SJSA1 (cell line): ENCODE data around the gene PCDHA13. TPM values are rescaled to one million over a fixed set of nuclear protein-coding genes. Genes with fewer than 3 reads are reported as not detected.

Experiments used
- DNase-seq, 2 experiments: peaks; one replicate each; pipeline ENCODE4 v3.0.0-alpha.2; 2015 to 2020; ENCODE audit warnings: low spot score in 2 of 2, low read depth in 1 of 2
- H3K27ac ChIP-seq: fragments of 250-450 bp; sonication (Bioruptor Pico); 2 replicates; pipeline ENCODE4 v1.5.1; 2020; ENCODE audit warnings: mild to moderate bottlenecking, moderate library complexity
- H3K27me3 ChIP-seq: fragments of 250-450 bp; sonication (Bioruptor Pico); replicated peaks from 2 replicates; pipeline ENCODE4 v1.5.1; 2020; ENCODE audit warnings: mild to moderate bottlenecking, moderate library complexity
- H3K36me3 ChIP-seq: fragments of 250-450 bp; sonication (Bioruptor Pico); 2 replicates; pipeline ENCODE4 v1.5.1; 2020; ENCODE audit warnings: mild to moderate bottlenecking
- H3K4me1 ChIP-seq: fragments of 250-450 bp; sonication (Bioruptor Pico); replicated peaks from 2 replicates; pipeline ENCODE4 v1.6.1; 2021; ENCODE audit warnings: mild to moderate bottlenecking
- H3K4me3 ChIP-seq: fragments of 250-450 bp; sonication (Bioruptor Pico); 2 replicates; pipeline ENCODE4 v1.5.1; 2020; ENCODE audit warnings: mild to moderate bottlenecking
- H3K9me3 ChIP-seq: fragments of 250-450 bp; sonication (Bioruptor Pico); replicated peaks from 2 replicates; pipeline ENCODE4 v1.5.1; 2020; ENCODE audit warnings: mild to moderate bottlenecking
- total RNA-seq: library from RNA; depleted of rRNA; stranded (reverse); fragments of >200 nt; shearing (Covaris generic); gene quantifications from 2 replicates; pipeline ENCODE4 v1.2.3, GENCODE V29; 2014; rRNA removed

Gene PCDHA13
- total RNA-seq, 1 experiment from 2014 or later = not detected

DNA sequence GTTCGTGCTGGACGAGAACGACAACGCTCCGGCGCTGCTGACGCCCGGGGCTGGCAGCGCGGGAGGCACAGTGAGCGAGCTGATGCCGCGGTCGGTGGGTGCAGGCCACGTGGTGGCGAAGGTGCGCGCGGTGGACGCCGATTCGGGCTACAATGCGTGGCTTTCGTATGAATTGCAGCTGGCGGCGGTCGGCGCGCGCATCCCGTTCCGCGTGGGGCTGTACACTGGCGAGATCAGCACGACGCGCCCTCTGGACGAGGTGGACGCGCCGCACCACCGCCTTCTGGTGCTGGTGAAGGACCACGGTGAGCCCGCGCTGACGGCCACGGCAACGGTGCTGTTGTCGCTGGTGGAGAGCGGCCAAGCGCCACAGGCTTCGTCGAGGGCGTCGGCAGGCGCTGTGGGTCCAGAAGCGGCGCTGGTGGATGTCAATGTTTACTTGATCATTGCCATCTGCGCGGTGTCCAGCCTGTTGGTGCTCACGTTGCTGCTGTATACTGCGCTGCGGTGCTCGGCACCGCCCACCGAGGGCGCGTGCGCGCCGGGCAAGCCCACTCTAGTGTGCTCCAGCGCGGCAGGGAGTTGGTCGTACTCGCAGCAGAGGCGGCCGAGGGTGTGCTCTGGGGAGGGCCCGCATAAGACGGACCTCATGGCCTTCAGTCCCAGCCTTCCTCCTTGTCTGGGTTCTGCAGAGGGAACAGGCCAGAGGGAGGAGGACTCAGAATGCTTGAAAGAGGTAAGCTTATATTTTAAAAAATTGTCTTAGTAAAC lies 2.2 kb downstream of the PCDHA13 start:
- Histone ChIP-seq H3K4me3 (no peak overlapping the region), H3K36me3 (no peaks in the 10 kb centered on the region), H3K27me3 (no peaks in the 10 kb centered on the region; the same call in 1 of the 2 replicates), H3K9me3 (peaks cover 14% of the 10 kb centered on the region), H3K27ac (no peak overlapping the region), H3K4me1 (no peaks in the 10 kb centered on the region)
- DNase-seq = no peak

DNA sequence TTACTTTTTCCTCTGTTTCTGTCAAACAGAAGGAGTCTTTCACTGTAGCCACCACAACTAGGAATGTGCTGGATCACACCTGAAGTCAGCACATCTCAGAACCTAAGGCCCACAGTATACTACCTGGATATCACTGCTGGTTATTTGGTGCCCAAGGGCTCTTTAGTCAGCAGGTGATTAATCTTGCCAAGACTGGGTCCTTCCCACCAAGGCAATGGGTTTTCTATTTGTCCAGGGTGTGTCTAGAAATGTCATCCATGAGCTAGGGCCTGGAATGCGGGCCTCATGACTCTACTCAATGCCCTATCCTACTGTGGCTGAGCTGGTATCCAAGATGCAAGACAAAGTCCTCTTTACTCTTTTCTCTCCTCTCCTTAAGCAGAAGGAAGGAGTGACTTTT lies 34.4 kb downstream of the PCDHA13 start:
- Histone ChIP-seq H3K4me3 (no peak overlapping the region), H3K36me3 (no peaks in the 10 kb centered on the region), H3K27ac (no peak overlapping the region), H3K9me3 (peaks cover 10% of the 10 kb centered on the region), H3K4me1 (no peaks in the 10 kb centered on the region), H3K27me3 (no peaks in the 10 kb centered on the region)
- no peak for DNase-seq

DNA sequence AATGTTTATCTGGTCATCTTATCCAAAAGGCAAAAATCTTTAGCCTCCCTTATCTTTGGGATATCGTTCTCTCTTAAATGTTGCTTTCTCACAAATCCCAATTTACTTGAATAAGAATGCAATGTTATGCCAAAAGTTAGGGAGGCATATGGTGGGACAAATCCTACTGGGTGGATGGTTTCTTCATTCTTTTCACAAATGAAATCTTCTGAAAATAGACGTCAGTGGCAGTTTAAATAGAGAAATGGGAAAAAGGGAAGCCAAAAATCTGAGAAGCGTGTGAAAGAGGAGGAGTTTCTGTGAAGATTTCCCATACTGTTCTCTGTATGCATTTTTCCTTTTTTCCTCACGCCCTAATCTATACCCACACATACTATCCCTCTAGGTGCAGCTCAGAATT lies 41.7 kb downstream of the PCDHA13 start:
- Histone ChIP-seq H3K4me1 (no peaks in the 10 kb centered on the region), H3K36me3 (no peaks in the 10 kb centered on the region), H3K4me3 (no peak overlapping the region), H3K27ac (no peak overlapping the region), H3K27me3 (peaks cover 3% of the 10 kb centered on the region; the same call in 1 of the 2 replicates), H3K9me3 (peaks cover 26% of the 10 kb centered on the region)
- no peak for DNase-seq

DNA sequence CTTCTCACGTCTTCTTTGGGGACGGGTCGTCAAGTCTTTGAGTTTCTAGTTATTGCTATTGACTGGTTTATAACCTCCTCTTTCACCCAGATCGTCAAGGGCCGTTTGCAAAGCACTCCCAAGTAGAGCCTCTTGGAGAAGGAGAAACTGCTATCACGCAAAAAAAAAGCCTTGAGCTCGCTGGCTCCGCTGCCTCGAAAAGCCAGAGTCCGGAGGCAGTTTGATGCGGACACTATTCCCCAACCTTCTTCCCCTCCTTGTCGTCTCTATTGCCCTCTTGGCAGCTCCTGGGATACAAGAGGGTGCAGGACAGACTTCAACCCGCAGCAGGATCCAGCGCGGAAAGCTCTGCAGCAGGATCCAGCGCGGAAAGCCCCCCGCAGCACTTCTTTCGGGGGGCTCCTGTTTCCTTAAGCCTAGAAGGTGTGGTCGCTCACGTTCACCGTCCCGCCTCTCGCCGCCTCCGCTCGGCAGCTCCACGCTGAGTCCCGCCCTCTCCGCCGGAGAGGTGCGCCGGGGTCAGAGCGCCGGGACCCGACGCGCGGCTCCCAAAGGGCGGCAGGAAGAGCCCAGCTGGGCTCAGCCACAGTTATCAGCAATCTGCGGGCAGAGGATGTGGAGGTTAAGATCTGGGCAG lies 44.0 kb downstream of the PCDHA13 start, which contains the start of gene PCDHAC1:
TSS of gene PCDHAC1 (plus strand) at position 494 of the 637 bp plus-strand sequence. CDS start 594 bp downstream, outside the sequence.
- Histone ChIP-seq H3K9me3 (peaks cover 26% of the 10 kb centered on the region), H3K4me3 (no peak within 1 kb of the TSS), H3K27me3 (peaks cover 3% of the 10 kb centered on the region; the same call in 1 of the 2 replicates), H3K27ac (no peak within 1 kb of the TSS), H3K36me3 (no peaks in the 10 kb centered on the region), H3K4me1 (no peaks in the 10 kb centered on the region)
- no peak for DNase-seq

DNA sequence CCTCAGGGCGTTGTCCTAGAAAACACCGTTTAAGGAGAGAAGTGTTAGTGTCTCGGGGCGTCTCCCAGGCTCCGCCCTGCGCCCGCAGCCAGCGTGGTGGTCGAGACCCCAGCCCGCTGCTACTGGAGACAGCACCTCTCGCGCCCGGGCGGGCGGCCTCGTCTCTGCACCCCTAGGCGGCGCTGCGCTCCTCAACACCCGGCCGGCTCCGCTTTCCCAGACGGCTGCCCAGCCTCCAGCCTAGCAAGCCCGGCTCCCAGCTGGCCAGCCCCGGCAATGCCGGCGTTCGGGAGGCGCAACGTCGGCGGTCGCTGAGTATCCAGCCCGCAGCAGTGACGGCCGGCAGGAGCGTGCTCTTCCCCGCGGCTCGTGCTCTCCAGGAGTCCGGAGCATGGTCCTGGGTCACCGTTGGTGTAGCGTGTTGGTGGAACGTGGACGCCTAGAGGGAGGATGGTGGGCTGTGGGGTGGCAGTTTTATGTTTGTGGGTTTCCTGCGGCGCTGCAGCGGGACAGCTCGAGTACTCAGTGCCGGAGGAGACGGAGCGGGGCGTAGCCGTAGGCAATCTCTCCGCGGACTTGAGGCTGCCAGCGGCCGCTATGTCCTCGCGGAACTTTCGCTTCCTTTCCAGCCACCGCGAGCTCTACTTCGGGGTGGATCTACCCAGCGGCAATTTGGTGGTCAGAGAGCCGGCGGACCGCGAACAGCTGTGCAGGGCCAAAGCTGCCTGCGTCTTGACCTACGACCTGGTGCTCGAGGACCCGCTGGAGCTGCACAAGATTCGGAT lies 44.7 kb downstream of the PCDHA13 start:
- peaks cover 3% of the 10 kb centered on the region; the same call in 1 of the 2 replicates for H3K27me3 ChIP-seq
- peaks cover 26% of the 10 kb centered on the region for H3K9me3 ChIP-seq
- no peak overlapping the region for H3K27ac ChIP-seq
- H3K36me3 ChIP-seq = no peaks in the 10 kb centered on the region
- peak in 1 of 2 experiments; percentile 59 for DNase-seq
- no peaks in the 10 kb centered on the region for H3K4me1 ChIP-seq
- H3K4me3 ChIP-seq = no peak overlapping the region

DNA sequence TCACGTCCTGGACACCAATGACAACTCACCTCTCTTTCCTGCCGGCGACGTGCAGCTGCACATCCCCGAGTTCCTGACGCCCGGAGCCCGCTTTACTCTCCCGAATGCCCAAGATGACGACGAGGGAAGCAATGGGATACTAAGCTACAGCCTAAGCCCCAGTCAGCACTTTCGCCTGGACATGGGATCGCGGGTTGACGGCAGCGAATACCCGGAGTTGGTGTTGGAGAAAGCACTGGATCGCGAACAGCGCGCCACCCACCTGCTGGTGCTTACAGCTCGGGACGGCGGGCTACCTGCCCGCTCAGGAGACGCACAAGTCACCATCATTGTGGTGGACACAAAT lies 45.3 kb downstream of the PCDHA13 start:
- no peak overlapping the region for H3K4me3 ChIP-seq
- H3K36me3 ChIP-seq = no peaks in the 10 kb centered on the region
- H3K4me1 ChIP-seq = no peaks in the 10 kb centered on the region
- DNase-seq = no peak
- no peak overlapping the region for H3K27ac ChIP-seq
- peaks cover 3% of the 10 kb centered on the region; the same call in 1 of the 2 replicates for H3K27me3 ChIP-seq
- peaks cover 24% of the 10 kb centered on the region for H3K9me3 ChIP-seq

Other genes starting within 250 kb of the PCDHA13 start
- gene CD14, start 248.9 kb upstream of the PCDHA13 start, total RNA-seq = 7.6 and 10.3 TPM in 2 replicates
- 17.9 and 100 TPM in 2 replicates for gene TMCO6, start 242.7 kb upstream of the PCDHA13 start, total RNA-seq
- gene NDUFA2, start 234.5 kb upstream of the PCDHA13 start, total RNA-seq = 125 and 176 TPM in 2 replicates
- gene IK, start 234.3 kb upstream of the PCDHA13 start, total RNA-seq = 130 and 154 TPM in 2 replicates
- 16.0 and 20.8 TPM in 2 replicates for gene WDR55, start 217.2 kb upstream of the PCDHA13 start, total RNA-seq
- 0.16 and 1.2 TPM in 2 replicates for gene DND1, start 208.5 kb upstream of the PCDHA13 start, total RNA-seq
- gene HARS1, start 190.8 kb upstream of the PCDHA13 start, total RNA-seq = 133 and 135 TPM in 2 replicates
- 51.8 and 53.0 TPM in 2 replicates for gene HARS2, start 190.7 kb upstream of the PCDHA13 start, total RNA-seq
- 99.1 and 114 TPM in 2 replicates for gene ZMAT2, start 181.7 kb upstream of the PCDHA13 start, total RNA-seq
- gene PCDHA1, start 96.0 kb upstream of the PCDHA13 start, total RNA-seq = not detected in 2 replicates
- gene PCDHA2, start 87.3 kb upstream of the PCDHA13 start, total RNA-seq = not detected in 2 replicates
- gene PCDHA3, start 81.1 kb upstream of the PCDHA13 start, total RNA-seq = 0.05 TPM in 1 of 2 replicates, not detected in the other
- gene PCDHA4, start 75.1 kb upstream of the PCDHA13 start, total RNA-seq = 0.50 TPM in 1 of 2 replicates, not detected in the other
- not detected in 2 replicates for gene PCDHA5, start 60.5 kb upstream of the PCDHA13 start, total RNA-seq
- not detected in 2 replicates for gene PCDHA6, start 54.2 kb upstream of the PCDHA13 start, total RNA-seq
- gene PCDHA7, start 47.9 kb upstream of the PCDHA13 start, total RNA-seq = 0.03 TPM in 1 of 2 replicates, not detected in the other
- 0.13 TPM in 1 of 2 replicates, not detected in the other for gene PCDHA8, start 40.9 kb upstream of the PCDHA13 start, total RNA-seq
- gene PCDHA9, start 33.7 kb upstream of the PCDHA13 start, total RNA-seq = under 0.01 TPM in 1 of 2 replicates, not detected in the other
- not detected in 2 replicates for gene PCDHA10, start 26.2 kb upstream of the PCDHA13 start, total RNA-seq
- not detected in 2 replicates for gene PCDHA11, start 13.2 kb upstream of the PCDHA13 start, total RNA-seq
- gene PCDHA12, start 6.8 kb upstream of the PCDHA13 start, total RNA-seq = not detected in 2 replicates
- gene PCDHAC1, start 44.2 kb downstream of the PCDHA13 start, total RNA-seq = 0.28 TPM in 1 of 2 replicates, not detected in the other
- gene PCDHAC2, start 84.4 kb downstream of the PCDHA13 start, total RNA-seq = 0.03 TPM in 1 of 2 replicates, not detected in the other
- gene PCDHB1, start 169.2 kb downstream of the PCDHA13 start, total RNA-seq = not detected in 2 replicates
- 5.4 and 7.6 TPM in 2 replicates for gene PCDHB2, start 212.5 kb downstream of the PCDHA13 start, total RNA-seq
- gene PCDHB3, start 218.3 kb downstream of the PCDHA13 start, total RNA-seq = 0.37 and 1.2 TPM in 2 replicates
- 0.32 TPM in 1 of 2 replicates, not detected in the other for gene PCDHB4, start 239.7 kb downstream of the PCDHA13 start, total RNA-seq